Middle frontal gyrus (tissue), 1 donor: ENCODE measurements around the gene PLA1A.
"Not testable (repeated sequence)": the region's sequence is repeated elsewhere in the genome, so short reads cannot be mapped to it uniquely, and the experiment has no call there.

Source experiments
- DNase-seq: peaks from one replicate; pipeline ENCODE4 v3.0.0-alpha.2; 2015; ENCODE audit warnings: low spot score; ENCODE audit errors: extremely low spot score

The PLA1A gene, protein sequence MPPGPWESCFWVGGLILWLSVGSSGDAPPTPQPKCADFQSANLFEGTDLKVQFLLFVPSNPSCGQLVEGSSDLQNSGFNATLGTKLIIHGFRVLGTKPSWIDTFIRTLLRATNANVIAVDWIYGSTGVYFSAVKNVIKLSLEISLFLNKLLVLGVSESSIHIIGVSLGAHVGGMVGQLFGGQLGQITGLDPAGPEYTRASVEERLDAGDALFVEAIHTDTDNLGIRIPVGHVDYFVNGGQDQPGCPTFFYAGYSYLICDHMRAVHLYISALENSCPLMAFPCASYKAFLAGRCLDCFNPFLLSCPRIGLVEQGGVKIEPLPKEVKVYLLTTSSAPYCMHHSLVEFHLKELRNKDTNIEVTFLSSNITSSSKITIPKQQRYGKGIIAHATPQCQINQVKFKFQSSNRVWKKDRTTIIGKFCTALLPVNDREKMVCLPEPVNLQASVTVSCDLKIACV

GRCh38 chr3:119597548-119598288 lies at the start of gene PLA1A:
TSS of gene PLA1A (plus strand) at chr3:119597885. CDS start at chr3:119597914, 29 bp downstream.
- DNase-seq, result no peak

DNA sequence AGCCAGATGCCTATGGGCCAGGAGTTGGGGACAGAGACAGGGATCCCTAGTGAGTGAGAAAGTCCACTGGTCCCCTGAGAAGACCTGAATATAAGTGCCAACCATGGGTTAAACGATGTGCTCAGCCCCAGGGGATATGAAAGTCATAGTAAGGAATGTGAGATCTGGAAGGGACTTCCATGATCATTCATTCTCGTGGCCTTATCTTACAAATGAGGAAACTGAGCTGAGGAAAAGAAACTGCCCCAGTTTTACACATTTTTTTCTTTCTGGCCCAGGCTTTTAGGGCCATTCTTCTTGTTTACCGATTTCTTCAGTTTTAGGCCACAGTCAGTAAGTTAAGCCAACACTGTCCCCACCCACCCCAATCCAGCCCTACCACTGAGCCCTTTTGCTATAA lies 49.3 kb upstream of the PLA1A start:
- DNase-seq, result no peak

GRCh38 chr3:119550192-119550910 lies 47.3 kb upstream of the PLA1A start:
- DNase-seq, result no peak

- DNase-seq, result no peak
These were observed 46.1 kb upstream of the PLA1A start for GRCh38 chr3:119551598-119551997.

GRCh38 chr3:119552928-119553327 lies 44.8 kb upstream of the PLA1A start:
- DNase-seq, result not testable (repeated sequence)

GRCh38 chr3:119553823-119554415 lies 43.8 kb upstream of the PLA1A start:
- no peak for DNase-seq

DNA sequence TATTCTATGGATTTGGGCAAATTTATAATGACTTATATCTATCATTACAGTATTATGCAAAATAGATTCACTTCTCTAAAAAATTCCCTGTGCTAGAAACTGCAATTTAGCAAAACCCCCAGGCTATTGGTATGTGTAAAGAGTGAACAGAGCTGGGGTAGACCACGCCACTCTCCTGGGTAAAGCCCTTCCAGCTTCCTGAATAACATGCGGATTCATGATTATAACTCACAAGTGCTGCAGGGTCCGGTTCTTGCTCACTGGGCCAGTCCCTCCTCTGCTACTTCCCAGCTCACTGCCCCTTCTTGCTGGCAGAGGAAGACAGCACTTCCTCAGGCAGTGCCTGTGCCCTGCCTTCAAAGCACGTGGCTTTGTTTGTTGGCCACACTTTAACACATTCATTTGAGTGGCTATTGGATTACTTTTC lies 42.4 kb upstream of the PLA1A start:
- DNase-seq, result no peak

DNA sequence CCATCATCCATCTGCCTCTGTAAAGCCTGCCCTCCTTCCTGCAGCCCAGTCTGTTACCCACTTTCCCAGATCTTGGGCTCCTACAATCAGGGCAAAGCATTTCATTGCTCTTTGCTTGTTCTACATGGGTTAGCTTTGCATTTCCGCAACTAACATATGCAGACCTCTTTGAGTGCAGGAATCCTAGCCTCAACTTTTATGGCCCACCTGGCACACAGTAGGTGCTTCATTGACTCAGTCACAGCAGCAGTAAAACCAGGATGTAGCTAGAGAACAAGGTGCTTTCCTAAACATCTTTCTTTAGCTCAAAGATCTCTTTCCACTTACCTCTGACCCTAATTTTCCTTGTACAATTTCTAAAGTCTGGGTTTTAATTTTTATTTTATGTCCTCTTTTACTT lies 41.8 kb upstream of the PLA1A start:
- no peak for DNase-seq

DNA sequence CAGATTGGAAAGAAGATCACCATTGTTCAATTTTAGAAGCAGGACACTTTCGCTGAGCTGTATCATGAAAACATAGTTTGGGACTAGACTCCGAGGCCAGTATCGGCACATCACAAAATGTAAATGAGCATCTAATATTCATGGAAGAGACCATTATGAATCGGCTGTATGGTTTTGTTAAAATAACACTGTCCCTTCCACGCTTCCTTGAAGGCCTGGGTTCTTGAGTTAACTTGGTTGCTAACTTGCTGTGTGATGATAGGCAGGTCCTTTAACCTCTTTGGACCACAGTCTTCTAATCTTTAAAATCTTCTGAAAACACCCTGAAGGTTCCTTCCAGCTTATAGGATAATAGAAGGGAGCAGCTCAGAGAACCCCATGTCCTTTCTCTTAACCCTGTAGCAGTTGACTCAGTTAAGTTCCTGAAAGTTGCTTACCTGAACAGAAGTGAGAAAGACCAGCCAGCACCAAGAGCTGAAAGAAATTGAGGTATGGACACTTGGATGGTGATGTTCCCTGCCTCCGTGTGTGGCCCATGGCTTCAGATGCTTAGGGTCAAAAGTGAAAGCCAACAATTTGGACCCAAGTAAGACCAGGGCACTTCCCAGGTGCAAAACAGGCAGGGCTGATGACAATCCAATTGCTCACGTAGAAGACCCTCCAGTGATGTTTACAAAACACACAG lies 40.4 kb upstream of the PLA1A start:
- no peak for DNase-seq

- DNase-seq, result no peak
These were observed 39.8 kb upstream of the PLA1A start for GRCh38 chr3:119557877-119558269.

DNA sequence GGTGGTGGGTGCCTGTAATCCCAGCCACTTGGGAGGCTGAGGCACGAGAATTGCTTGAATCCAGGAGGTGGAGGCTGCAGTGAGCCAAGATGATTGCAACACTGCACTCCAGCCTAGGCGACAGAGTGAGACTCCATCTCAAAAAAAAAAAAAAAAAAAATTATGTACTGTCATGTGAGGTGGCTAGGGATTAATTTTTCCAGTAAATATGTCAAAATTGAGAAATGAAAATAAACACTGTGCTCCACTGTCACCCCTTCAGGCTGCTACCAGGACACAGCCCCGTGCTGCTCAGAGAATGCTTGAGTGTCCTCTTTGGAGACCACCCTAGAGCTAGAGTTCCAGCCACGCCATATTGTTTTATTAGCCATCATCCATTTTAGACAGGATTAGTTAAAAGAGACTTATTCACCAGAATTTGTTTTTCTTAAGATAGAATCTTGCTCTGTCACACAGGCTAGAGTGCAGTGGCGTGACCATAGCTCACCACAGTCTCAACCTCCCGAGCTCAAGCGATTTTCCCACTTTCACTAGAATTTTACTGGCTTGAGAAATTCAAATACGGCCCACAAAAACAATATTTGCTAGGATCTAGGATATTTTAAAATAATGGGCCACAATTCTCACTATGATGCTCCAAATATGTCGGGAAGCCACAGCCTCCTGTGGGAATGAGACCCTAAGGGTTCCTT lies 38.9 kb upstream of the PLA1A start:
- no peak for DNase-seq

GRCh38 chr3:119559441-119559963 lies 38.2 kb upstream of the PLA1A start, which contains the start of gene CD80:
TSS of gene CD80 (minus strand) at chr3:119559614. CDS start at chr3:119557728, 1,886 bp downstream.
- DNase-seq, result no peak

DNA sequence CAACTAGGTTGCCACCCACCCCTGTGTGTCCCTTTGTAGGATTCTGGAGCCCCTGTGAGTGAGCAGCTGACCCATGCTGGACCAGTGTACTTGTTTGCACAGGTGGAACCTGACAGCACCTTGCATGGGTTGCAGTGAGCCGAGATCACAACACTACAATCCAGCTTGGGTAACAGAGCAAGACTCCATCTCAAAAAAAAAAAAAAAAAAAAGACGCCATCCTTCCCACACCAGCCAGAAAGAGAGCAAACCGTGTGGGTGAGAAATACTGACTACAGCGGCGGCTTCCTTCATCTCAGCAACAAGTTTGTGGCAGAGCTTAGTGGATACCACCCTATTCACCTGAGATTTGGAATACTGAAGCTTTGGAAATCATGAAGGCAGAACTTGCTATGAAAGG lies 37.5 kb upstream of the PLA1A start:
- DNase-seq, result no peak

DNA sequence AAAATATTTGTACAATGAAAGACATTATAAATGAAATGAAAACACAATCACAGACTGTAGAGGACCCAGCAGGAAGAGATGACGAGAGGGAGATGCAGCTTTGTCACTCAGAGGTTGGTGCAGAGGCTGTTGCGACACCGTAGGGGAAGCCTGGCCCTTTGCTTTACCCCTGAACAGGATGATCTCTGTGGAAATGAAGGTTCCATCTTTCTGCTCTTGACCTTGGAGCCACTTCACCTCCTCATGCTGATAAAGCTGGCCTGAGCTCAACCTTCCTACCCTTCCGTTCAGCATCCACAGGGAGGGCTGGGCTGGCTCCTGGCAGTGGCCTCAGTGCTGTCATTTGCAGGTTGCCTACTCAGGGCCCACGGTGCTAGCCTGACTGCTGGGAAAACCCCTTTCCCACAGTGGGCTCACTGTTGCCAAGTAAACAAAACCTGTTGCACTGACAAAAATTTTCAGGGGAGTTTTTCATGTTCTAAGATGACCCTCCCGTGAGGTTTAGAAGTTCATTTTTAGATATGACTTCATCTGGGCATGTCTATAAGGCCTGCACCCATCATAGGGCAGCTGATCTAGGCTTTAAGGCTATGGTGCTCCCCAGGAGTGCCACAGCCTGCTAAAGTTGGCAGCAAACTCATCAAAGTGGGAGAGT lies 35.3 kb upstream of the PLA1A start:
- no peak for DNase-seq

DNA sequence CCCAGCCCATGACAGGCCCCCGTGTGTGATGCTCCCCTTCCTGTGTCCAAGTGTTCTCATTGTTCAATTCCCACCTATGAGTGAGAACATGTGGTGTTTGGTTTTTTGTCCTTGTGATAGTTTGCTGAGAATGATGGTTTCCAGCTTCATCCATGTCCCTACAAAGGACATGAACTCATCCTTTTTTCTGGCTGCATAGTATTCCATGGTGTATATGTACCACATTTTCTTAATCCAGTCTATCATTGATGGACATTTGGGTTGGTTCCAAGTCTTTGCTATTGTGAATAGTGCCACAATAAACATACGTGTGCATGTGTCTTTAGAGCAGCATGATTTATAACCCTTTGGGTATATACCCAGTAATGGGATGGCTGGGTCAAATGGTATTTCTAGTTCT lies 34.4 kb upstream of the PLA1A start:
- DNase-seq, result not testable (repeated sequence)

- no peak for DNase-seq
These were observed 28.5 kb upstream of the PLA1A start for GRCh38 chr3:119569156-119569555.

DNA sequence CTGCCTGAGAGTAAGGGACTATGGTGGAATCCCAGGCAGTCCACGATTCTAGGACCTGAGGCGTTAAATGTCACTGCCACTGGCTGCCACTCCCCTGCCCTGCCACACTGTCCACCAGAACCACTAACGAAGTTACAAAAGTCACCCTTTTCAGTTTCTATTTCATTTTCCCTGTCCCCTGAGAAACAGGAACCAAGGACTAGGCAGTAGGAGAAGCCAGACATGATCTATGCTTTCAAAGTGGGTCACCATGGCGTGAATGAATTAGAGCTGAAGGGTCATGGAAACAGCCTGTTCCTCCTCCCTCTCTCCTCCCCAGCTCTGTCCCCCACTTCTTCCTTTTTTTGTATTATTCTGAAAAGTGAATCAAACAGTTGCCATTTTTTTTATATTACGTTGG lies 27.5 kb upstream of the PLA1A start:
- no peak for DNase-seq

DNA sequence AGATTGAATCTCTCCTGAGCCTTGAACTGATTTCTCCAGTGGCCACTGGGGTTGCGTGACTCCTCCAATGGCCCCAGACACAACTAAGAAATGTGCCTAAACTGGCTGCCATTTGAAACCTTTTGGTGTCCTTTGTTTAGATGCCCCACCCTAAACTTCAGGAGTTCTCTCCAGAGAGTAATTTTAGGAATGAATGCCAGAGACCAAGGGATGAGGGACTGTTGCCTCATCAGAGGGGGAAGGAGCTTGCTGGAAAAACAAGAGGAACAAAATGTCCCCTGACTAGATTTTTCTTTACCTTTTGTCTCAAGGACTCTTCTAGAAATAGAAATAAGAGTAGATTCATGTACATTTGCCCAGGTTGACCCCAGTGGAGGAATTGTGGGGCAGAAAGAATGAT lies 26.5 kb upstream of the PLA1A start:
- no peak for DNase-seq

DNA sequence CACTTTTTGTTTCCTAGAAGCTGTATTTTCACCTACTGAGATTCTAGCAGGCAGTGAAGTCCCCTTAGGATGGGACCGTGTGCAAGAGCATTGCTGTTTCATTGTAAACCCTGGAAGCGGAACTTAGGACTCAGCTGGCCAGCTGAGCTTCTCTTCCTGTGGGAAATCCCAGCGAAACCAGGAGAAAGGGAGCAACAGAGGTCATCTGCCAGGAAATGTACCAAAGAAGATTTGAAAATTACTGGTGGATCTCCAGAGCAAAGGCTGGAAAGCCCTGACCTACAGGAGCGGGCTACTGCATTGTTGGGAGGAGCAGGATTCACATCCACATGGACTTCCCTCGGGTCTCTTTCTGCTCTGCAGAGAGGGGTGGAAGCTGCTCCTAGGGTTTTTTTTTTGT lies 26.0 kb upstream of the PLA1A start:
- DNase-seq, result no peak
